CD4-positive, alpha-beta T cell treated with Interleukin-21 for 1 hour (primary cell): ENCODE measurements around the gene SOX6.

Source experiments
- DNase-seq: peaks from one replicate; pipeline ENCODE4 v3.0.0-alpha.2; 2020

SOX6 gene

GRCh38 chr11:16136792-16137390, 219.5 kb downstream of the SOX6 start:
- DNase-seq = no peak

GRCh38 chr11:16133867-16134266, 222.5 kb downstream of the SOX6 start:
- DNase-seq = no peak

GRCh38 chr11:16127732-16128131, 228.6 kb downstream of the SOX6 start:
- DNase-seq = no peak

DNA sequence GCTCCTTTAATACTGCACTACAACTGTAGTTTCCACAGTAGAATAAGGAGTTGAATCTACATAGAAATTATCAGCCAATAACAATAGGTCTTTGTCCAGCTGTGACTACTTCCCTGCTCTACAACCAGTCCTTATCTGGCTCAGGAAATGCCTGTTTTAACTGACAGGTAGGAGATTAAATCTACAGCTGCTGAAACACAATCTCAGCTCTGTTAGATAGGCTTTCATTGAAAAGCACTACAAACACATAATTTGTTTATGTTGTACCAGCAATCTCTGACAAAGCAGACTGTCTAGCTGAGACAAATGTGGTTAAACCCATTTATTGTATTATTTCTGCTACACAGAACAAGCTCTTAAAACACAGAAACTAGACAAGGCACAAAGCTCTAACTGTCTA, 230.0 kb downstream of the SOX6 start:
- no peak for DNase-seq

DNA sequence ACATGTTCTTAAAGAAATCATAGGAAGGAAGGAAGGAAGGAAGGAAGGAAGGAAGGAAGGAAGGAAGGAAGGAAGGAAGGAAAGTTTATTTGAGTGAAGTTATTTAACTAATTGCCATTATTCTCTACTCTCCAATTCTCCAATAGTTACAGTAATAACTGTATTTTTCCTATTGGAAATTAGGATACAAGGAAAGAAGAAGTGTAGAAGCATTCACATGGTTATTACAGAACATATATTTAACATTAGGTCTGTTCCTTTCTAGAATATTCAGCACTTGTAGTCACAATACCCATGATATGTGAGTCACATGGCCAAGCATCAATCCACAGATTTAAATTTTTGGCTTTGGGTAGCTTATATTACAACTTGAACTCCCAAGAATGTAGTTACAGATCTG, 230.6 kb downstream of the SOX6 start:
- DNase-seq = no peak

DNA sequence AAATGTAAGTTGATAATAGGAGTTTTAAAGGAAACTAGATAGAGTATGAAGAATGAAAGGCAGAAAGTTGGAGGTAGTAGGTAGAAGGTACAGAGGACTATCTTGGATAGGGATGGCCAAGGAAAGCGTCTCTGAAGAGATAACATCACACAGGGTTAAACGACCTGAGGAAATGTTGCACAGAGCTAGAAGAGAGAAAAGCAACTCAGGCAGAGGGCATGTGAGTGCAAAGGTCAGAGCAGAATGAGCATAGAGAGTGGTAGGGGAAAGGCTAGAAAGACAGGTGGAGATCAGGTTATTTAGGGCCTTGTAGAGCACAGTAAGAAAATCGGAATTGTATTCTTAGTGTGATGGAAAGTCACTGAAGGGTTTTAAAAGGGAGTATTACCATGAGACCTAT, 232.0 kb downstream of the SOX6 start:
- DNase-seq = no peak

DNA sequence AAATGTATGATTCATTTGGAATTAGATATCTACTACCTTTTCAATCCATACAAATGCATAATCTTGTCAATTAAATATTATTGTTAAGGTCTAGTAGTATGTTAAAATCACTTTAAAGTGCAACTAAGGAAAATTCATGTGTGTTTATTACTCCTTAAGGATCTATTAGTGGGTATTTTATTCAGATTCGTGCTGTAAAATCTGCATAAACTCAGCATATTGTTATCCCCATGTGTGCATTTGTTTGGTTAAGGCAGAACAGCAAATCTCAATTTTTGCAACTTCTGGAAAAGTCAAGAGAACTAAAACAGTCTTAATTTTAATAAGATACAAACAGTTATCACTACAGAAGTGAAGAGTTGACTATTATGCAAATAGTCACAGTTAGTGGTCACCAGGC, 234.5 kb downstream of the SOX6 start:
- no peak for DNase-seq

- no peak for DNase-seq
Measured at GRCh38 chr11:16120008-16120407, 236.3 kb downstream of the SOX6 start.

GRCh38 chr11:16117989-16118756, 238.2 kb downstream of the SOX6 start:
- DNase-seq = no peak

GRCh38 chr11:16114978-16115871, 241.1 kb downstream of the SOX6 start:
- no peak for DNase-seq

GRCh38 chr11:16114431-16114830, 241.9 kb downstream of the SOX6 start:
- no peak for DNase-seq

- DNase-seq = no peak
Measured at GRCh38 chr11:16111690-16112089, 244.7 kb downstream of the SOX6 start.

GRCh38 chr11:16110886-16111285, 245.5 kb downstream of the SOX6 start:
- no peak for DNase-seq

- no peak for DNase-seq
Measured at GRCh38 chr11:16099343-16099900, 256.9 kb downstream of the SOX6 start.

DNA sequence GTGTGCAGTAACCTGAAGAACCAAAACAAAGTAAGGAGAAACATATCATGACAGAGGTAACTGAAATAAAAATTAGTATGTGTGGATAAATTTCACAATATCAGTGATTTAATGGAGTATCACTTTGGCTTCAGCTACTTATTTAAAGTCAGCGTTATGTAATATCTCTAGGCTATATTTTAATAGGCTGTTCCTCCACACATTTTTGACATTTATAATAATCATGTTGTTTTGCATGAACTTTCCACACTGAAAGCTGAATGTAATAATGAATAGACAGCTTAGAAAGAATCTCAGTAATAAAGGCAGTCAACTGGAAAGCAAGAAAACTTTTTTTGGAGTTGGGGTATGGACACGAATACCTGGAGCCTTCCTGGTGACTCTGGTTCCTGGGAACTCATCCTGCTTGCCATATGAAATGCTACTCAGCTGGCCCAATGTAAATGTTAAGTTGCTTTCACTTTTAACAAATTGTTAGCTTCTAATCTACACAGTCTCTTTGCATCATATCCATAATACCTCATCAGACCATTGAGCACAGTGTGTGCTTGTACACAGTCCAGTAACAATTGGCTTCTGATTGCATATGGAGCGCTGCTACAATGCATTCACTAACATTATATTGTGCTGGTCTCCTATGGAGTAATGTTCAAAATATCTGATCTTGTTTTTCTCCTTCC, 257.7 kb downstream of the SOX6 start:
- no peak for DNase-seq

- DNase-seq = no peak
Measured at GRCh38 chr11:16097543-16097942, 258.8 kb downstream of the SOX6 start.

GRCh38 chr11:16096336-16096735, 260.0 kb downstream of the SOX6 start:
- no peak for DNase-seq

GRCh38 chr11:16095756-16096155, 260.6 kb downstream of the SOX6 start:
- no peak for DNase-seq

DNA sequence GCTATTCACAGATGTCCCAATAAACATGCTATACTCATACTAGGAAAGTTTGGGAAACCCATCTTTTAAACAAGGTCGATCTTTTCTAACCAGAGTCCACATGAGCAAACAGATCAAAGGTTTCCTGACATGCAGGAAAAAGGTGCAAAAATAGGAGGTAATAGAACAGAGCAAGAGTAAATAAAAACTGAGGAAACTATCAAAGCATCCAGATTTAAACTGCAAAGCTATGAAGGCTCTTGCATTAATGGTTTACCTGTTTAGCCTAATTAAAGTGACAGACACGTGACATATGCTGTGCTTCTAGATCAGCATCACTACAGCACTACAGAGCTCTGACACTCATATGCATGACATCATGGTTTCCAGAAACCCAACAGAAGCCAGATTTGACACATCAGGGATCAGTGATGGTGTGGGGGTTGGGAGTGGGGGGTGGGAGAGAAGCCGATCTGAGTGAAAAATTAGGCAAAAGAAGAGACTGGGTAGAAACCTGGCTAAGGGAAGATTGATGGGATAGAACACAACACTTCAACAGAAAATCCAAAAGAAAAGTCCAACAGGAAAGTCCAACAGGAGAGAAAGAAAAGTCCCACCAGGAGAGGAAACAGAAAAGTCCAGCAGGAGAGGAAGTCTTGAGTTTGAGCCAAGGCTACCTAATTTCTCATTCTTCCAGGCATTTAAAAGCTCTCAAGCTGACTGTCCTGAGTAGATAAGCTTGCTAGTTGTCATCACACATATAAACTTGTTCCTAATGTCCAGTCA, 262.3 kb downstream of the SOX6 start:
- DNase-seq = no peak

DNA sequence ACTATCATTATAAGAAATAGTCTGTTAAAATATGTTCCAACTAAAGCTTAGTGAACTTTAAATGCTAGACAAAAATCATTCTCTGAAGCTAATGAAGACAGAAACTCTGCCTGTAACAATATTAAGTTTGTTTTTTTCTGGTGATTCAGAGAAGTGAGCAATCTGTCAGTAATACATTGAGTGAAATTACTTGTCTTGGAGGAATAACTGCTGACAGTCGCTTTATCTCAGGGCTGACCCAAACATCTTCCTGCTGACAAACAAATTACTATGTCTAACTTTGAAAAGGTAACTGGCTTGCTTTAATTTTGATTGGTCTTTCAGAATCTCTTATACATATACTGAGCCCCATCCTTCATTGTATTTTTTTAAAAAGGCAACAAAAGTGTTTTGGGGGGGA, 264.5 kb downstream of the SOX6 start:
- no peak for DNase-seq

DNA sequence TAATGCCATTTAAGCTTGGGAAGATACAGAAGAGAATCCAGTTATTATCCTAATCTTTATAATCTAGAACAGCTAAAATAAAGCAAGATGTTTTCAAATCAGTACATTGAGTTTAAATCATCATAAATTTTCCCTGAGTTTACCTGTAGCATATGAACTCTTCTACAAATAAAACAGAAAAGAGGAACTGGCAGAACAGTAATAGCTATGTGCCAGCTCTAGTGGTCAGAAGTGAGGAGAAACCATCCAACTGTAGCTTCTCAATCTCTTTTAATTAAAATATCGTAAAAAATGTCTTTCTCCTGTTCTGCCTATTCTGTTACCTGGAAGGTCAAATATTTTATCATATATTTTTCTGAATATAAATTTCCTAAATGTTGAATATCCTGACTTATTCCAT, 266.9 kb downstream of the SOX6 start:
- DNase-seq = no peak

- no peak for DNase-seq
Measured at GRCh38 chr11:16088774-16089173, 267.6 kb downstream of the SOX6 start.
